IMR-90 (cell line): ENCODE results near the gene HOXD3. TPM values are rescaled to one million over a fixed set of nuclear protein-coding genes. Genes with fewer than 3 reads are reported as not detected.

Experiments
- ATAC-seq: fragments of 200-7000 bp; cut with Tn5 transposase; 2 replicates; pipeline ENCODE4 v1.9.1; 2020; ENCODE audit warnings: low read depth, mild to moderate bottlenecking, moderate library complexity
- BruUV-seq: library from RNA; stranded (reverse); fragments of 400-500 nt; replicated peaks from 2 replicates; lab custom pipeline; 2021; lab: Mats Ljungman, UMichigan
- CTCF ChIA-PET: fragments of 300-600 bp; formaldehyde crosslinking; extraction: SDS; loops from one replicate; lab custom pipeline; 2021; ENCODE audit warnings: antibody characterized with exemption; lab: Yijun Ruan, JAX
- POLR2A ChIA-PET: fragments of 300-600 bp; sonication (Branson Sonifier 250); formaldehyde crosslinking; loops from one replicate; lab custom pipeline; 2022; ENCODE audit warnings: antibody characterized with exemption; ENCODE audit not compliant: unreplicated experiment; lab: Charles Lee
- DNase-seq: peaks from one replicate; pipeline ENCODE4 v3.0.0; 2013
- H2AFZ ChIP-seq: replicated peaks from 2 replicates; pipeline ENCODE3; 2013; ENCODE audit warnings: low read length, mild to moderate bottlenecking; ENCODE audit not compliant: poor library complexity
- H2AK5ac ChIP-seq: 2 replicates; pipeline ENCODE4 v1.6.1; 2013; ENCODE audit warnings: low read depth, low read length, inconsistent platforms
- H2AK9ac ChIP-seq: replicated peaks from 2 replicates; pipeline ENCODE3; 2013; ENCODE audit warnings: mild to moderate bottlenecking, low read depth, low read length, moderate library complexity; ENCODE audit not compliant: poor library complexity
- H2BK120ac ChIP-seq: 2 replicates; pipeline ENCODE4 v1.6.1; 2013; ENCODE audit warnings: low read depth, low read length, inconsistent platforms
- H2BK15ac ChIP-seq: 3 replicates; pipeline ENCODE4 v1.6.1; 2013; ENCODE audit warnings: low read depth, low read length, inconsistent platforms
- H2BK20ac ChIP-seq: 2 replicates; pipeline ENCODE4 v1.6.1; 2013; ENCODE audit warnings: low read depth, mild to moderate bottlenecking, inconsistent platforms, low read length, moderate library complexity
- H2BK5ac ChIP-seq: 2 replicates; pipeline ENCODE4 v1.6.1; 2013; ENCODE audit warnings: mild to moderate bottlenecking, low read depth, low read length, inconsistent platforms; ENCODE audit not compliant: poor library complexity, severe bottlenecking
- H3K14ac ChIP-seq: replicated peaks from 2 replicates; pipeline ENCODE4 v1.6.1; 2013; ENCODE audit warnings: low read depth, low read length, inconsistent platforms
- H3K18ac ChIP-seq: 2 replicates; pipeline ENCODE4 v1.6.1; 2013; ENCODE audit warnings: low read depth, low read length, control low read depth
- H3K23ac ChIP-seq: 2 replicates; pipeline ENCODE4 v1.6.1; 2013; ENCODE audit warnings: low read depth, low read length, inconsistent platforms
- H3K27ac ChIP-seq: 2 replicates; pipeline ENCODE4 v1.5.1; 2013; ENCODE audit warnings: mild to moderate bottlenecking, control low read depth, low read length; ENCODE audit not compliant: insufficient read depth
- H3K27me3 ChIP-seq: 2 replicates; pipeline ENCODE4 v1.6.1; 2013; ENCODE audit warnings: low read length; ENCODE audit not compliant: control insufficient read depth, insufficient read depth
- H3K36me3 ChIP-seq: 2 replicates; pipeline ENCODE4 v1.6.1; 2013; ENCODE audit warnings: low read length, mixed read lengths; ENCODE audit not compliant: control insufficient read depth, insufficient read depth
- H3K4ac ChIP-seq: 2 replicates; pipeline ENCODE4 v1.6.1; 2013; ENCODE audit warnings: low read depth, low read length, inconsistent platforms
- H3K4me1 ChIP-seq: 2 replicates; pipeline ENCODE4 v1.6.1; 2013; ENCODE audit warnings: low read length, mixed read lengths; ENCODE audit not compliant: control insufficient read depth, insufficient read depth
- H3K4me2 ChIP-seq: 2 replicates; pipeline ENCODE4 v1.6.1; 2013; ENCODE audit warnings: low read depth, mild to moderate bottlenecking, control low read depth, low read length, moderate library complexity
- H3K4me3 ChIP-seq: 2 replicates; pipeline ENCODE4 v1.5.1; 2013; ENCODE audit warnings: low read depth, mild to moderate bottlenecking, control low read depth, low read length, moderate library complexity; ENCODE audit not compliant: insufficient read depth
- H3K56ac ChIP-seq: 2 replicates; pipeline ENCODE4 v1.6.1; 2013; ENCODE audit warnings: low read length, inconsistent platforms; ENCODE audit not compliant: insufficient read depth; ENCODE audit errors: extremely low read depth
- H3K79me1 ChIP-seq, 2 experiments: 2 replicates each; pipeline ENCODE4 v1.6.1; 2013; ENCODE audit warnings: low read length in 2 of 2, inconsistent platforms in 1 of 2, low read depth in 1 of 2
- H3K9ac ChIP-seq: 2 replicates; pipeline ENCODE4 v1.6.1; 2013; ENCODE audit warnings: low read depth, low read length, control low read depth
- H3K9me1 ChIP-seq: 2 replicates; pipeline ENCODE4 v1.6.1; 2013; ENCODE audit warnings: low read length, inconsistent platforms; ENCODE audit not compliant: insufficient read depth
- H3K9me3 ChIP-seq: 2 replicates; pipeline ENCODE4 v1.6.1; 2013; ENCODE audit warnings: low read length; ENCODE audit not compliant: control insufficient read depth, insufficient read depth
- H4K20me1 ChIP-seq: 2 replicates; pipeline ENCODE4 v1.6.1; 2013; ENCODE audit warnings: low read length, inconsistent platforms; ENCODE audit not compliant: insufficient read depth
- H4K5ac ChIP-seq: 2 replicates; pipeline ENCODE4 v1.6.1; 2013; ENCODE audit warnings: mild to moderate bottlenecking, low read depth, low read length, control low read depth
- H4K8ac ChIP-seq, 2 experiments: 2 replicates each; pipeline ENCODE4 v1.6.1; 2013; ENCODE audit warnings: low read depth in 2 of 2, low read length in 2 of 2, control low read depth in 1 of 2, inconsistent platforms in 1 of 2
- H4K91ac ChIP-seq: 2 replicates; pipeline ENCODE4 v1.6.1; 2013; ENCODE audit warnings: low read depth, low read length, inconsistent platforms; ENCODE audit not compliant: insufficient read depth
- BHLHE40 ChIP-seq: fragments of 150-350 bp; IDR thresholded peaks from 2 replicates; pipeline ENCODE4 v1.6.1; 2016; ENCODE audit warnings: mild to moderate bottlenecking, low read depth, low read length
- CEBPB ChIP-seq: IDR thresholded peaks from 2 replicates; pipeline ENCODE4 v1.6.1; 2012; ENCODE audit warnings: low read depth, low read length, improper control_type of control experiment
- FOS ChIP-seq: fragments of 150-350 bp; IDR thresholded peaks from 2 replicates; pipeline ENCODE4 v1.6.1; 2016; ENCODE audit warnings: low read depth, low read length
- MAZ ChIP-seq: IDR thresholded peaks from 2 replicates; pipeline ENCODE4 v1.6.1; 2012; ENCODE audit warnings: low read depth, mild to moderate bottlenecking, low read length, improper control_type of control experiment, moderate library complexity, borderline replicate concordance
- NFE2L2 ChIP-seq: fragments of 150-350 bp; IDR thresholded peaks from 2 replicates; pipeline ENCODE4 v1.6.1; 2016; ENCODE audit warnings: low read depth, mild to moderate bottlenecking, low read length
- RAD21 ChIP-seq: IDR thresholded peaks from 2 replicates; pipeline ENCODE4 v1.6.1; 2012; ENCODE audit warnings: low read length, improper control_type of control experiment
- RCOR1 ChIP-seq: IDR thresholded peaks from 2 replicates; pipeline ENCODE4 v1.6.1; 2012; ENCODE audit warnings: mild to moderate bottlenecking, low read length, improper control_type of control experiment; ENCODE audit not compliant: insufficient replicate concordance
- WGBS, 2 experiments: methylation state at CpG; one replicate each; pipeline versions ENCODE4 v1.1.5 to v1.1.7; 2013; ENCODE audit warnings: missing lambda C conversion rate in 2 of 2; ENCODE audit not compliant: insufficient read length in 1 of 2; ENCODE audit errors: extremely low coverage in 2 of 2; 5-methylcytosine and 5-hydroxymethylcytosine counted together
- dilution Hi-C: fragments of 300-500 bp; cut with HindIII; formaldehyde crosslinking; loops from one replicate; pipeline ENCODE4 v1.14.3; 2018; ENCODE audit warnings: low sequenced_read_pairs; ENCODE audit not compliant: unreplicated experiment
- in situ Hi-C: fragments of 300-500 bp; cut with MboI; formaldehyde crosslinking; loops from 3 replicates; pipeline ENCODE4 v1.14.3; 2019; ENCODE audit warnings: low sequenced_read_pairs, inconsistent platforms, mixed read lengths
- intact Hi-C: fragments of 100-400 bp; cut with micrococcal nuclease; formaldehyde crosslinking; loops from 2 replicates; pipeline ENCODE4 v1.10.0; 2022
- polyA plus RNA-seq, 3 experiments: library from polyadenylated mRNA; depleted of rRNA; stranded (reverse); fragments of >200 nt; gene quantifications; 2 replicates each; pipeline ENCODE4 v1.2.3, GENCODE V29; 2012; ENCODE audit warnings: low replicate concordance in 1 of 3
- total RNA-seq: library from RNA; depleted of rRNA; stranded (reverse); fragments of >200 nt; gene quantifications from 2 replicates; pipeline ENCODE4 v1.2.3, GENCODE V29; 2012
- TF ChIP-seq, protein P1 (sequence below): fragments of 150-350 bp; IDR thresholded peaks from 2 replicates; pipeline ENCODE4 v1.6.1; 2016; ENCODE audit warnings: low read depth, mild to moderate bottlenecking, low read length, moderate library complexity, borderline replicate concordance

The HOXD3 gene
- total and polyA plus RNA-seq, 2 of the 4 experiments (the other 2 are of a cell fraction): not detected

DNA sequence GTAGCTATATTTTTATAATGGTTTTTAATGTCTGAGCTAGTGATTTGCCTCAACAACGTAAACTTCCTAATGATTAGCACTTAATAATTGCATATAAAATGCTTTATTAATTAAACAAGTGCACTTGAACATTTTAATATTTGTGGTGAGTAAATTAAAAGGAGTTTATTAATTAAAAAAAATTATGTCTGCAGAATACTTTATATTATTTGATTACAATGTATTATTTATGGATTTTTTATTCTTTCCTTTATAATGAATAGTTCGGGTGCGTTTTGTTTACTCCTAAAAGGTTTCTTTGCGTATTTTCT is 25.3 kb upstream of the HOXD3 start:
- Histone ChIP-seq H3K4me1 (no peaks in the 10 kb centered on the region), H3K4me3 (no peak overlapping the region), H3K4me2 (no peak overlapping the region), H3K9ac (no peak overlapping the region), H4K20me1 (no peaks in the 10 kb centered on the region), H4K91ac (no peak overlapping the region), H3K27ac (no peak overlapping the region), H3K36me3 (no peaks in the 10 kb centered on the region), H3K14ac (no peak overlapping the region), H3K27me3 (peaks cover 88% of the 10 kb centered on the region), H2AK5ac (no peak overlapping the region), H4K5ac (no peak overlapping the region), H2BK5ac (no peak overlapping the region), H2AFZ (no peak overlapping the region), H3K23ac (no peak overlapping the region), H2BK15ac (no peak overlapping the region), H3K79me1 (no peaks in the 10 kb centered on the region), H3K9me3 (peaks cover 1% of the 10 kb centered on the region), H2BK120ac (no peak overlapping the region), H3K56ac (no peak overlapping the region), H3K18ac (no peak overlapping the region), H3K9me1 (no peaks in the 10 kb centered on the region), H2AK9ac (no peak overlapping the region), H3K4ac (no peak overlapping the region), H2BK20ac (no peak overlapping the region), H4K8ac (no peak overlapping the region)
- ChIA-PET POLR2A (no interaction called here), CTCF (interaction anchor here (0.7 to 3.1 kb wide), 6 partner anchors 9 to 1017 kb away, joined by 3 to 23 read pairs (median 3); no protein-coding TSS in a partner anchor)
- no peak for ATAC-seq
- BruUV-seq: no TSS peak
- in situ Hi-C loops: no loop called here
- no CpG with 5 or more reads among the region's 4 CpGs for WGBS, 2 experiments
- dilution Hi-C loops: no loop called here
- no peak for DNase-seq
- intact Hi-C loops: no loop called here
- TF ChIP-seq NFE2L2: no peak
- no peak for TF ChIP-seq RAD21
- TF ChIP-seq RCOR1: no peak
- TF ChIP-seq CEBPB: no peak
- TF ChIP-seq MAZ: no peak
- TF ChIP-seq, protein P1, sequence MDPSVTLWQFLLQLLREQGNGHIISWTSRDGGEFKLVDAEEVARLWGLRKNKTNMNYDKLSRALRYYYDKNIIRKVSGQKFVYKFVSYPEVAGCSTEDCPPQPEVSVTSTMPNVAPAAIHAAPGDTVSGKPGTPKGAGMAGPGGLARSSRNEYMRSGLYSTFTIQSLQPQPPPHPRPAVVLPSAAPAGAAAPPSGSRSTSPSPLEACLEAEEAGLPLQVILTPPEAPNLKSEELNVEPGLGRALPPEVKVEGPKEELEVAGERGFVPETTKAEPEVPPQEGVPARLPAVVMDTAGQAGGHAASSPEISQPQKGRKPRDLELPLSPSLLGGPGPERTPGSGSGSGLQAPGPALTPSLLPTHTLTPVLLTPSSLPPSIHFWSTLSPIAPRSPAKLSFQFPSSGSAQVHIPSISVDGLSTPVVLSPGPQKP: no peak
- TF ChIP-seq BHLHE40: no peak
- TF ChIP-seq FOS: no peak
